GM21367 (cell line): ENCODE data around the gene CELF3.

Experiments used
- ATAC-seq: cut with Tn5 transposase; IDR thresholded peaks from one replicate; pipeline ENCODE4 v1.9.1; 2021; ENCODE audit not compliant: unreplicated experiment

Gene CELF3

GRCh38 chr1:151720974-151721787 is 4.6 kb upstream of the CELF3 start, which contains the start of gene RIIAD1:
RIIAD1 (plus strand) TSS chr1:151721522; CDS start chr1:151721537, 15 bp downstream.
- no peak for ATAC-seq

GRCh38 chr1:151720554-151720953 is 4.0 kb upstream of the CELF3 start:
- ATAC-seq, result no peak

GRCh38 chr1:151720125-151720524 is 3.5 kb upstream of the CELF3 start:
- no peak for ATAC-seq

GRCh38 chr1:151718666-151719065 is 2.1 kb upstream of the CELF3 start:
- no peak for ATAC-seq

- no peak for ATAC-seq
Observed at GRCh38 chr1:151718011-151718431, 1.4 kb upstream of the CELF3 start.

GRCh38 chr1:151716405-151716762 is 219 bp downstream of the CELF3 start:
- ATAC-seq, result no peak

- ATAC-seq, result no peak
Observed at GRCh38 chr1:151715726-151716404, 738 bp downstream of the CELF3 start.

- no peak for ATAC-seq
Observed at GRCh38 chr1:151714820-151715725, 1.5 kb downstream of the CELF3 start.

GRCh38 chr1:151713874-151714273 is 2.7 kb downstream of the CELF3 start:
- ATAC-seq, result no peak

- ATAC-seq, result no peak
Observed at GRCh38 chr1:151713044-151713443, 3.6 kb downstream of the CELF3 start.

- no peak for ATAC-seq
Observed at GRCh38 chr1:151711951-151712350, 4.7 kb downstream of the CELF3 start.

- ATAC-seq, result no peak
Observed at GRCh38 chr1:151711044-151711800, 5.4 kb downstream of the CELF3 start.

GRCh38 chr1:151710187-151710840 is 6.3 kb downstream of the CELF3 start:
- no peak for ATAC-seq

GRCh38 chr1:151708891-151709290 is 7.7 kb downstream of the CELF3 start:
- ATAC-seq, result no peak

- no peak for ATAC-seq
Observed at GRCh38 chr1:151707541-151708065, 9.0 kb downstream of the CELF3 start.

- no peak for ATAC-seq
Observed at GRCh38 chr1:151706464-151707415, 9.9 kb downstream of the CELF3 start.

- ATAC-seq, result no peak
Observed at GRCh38 chr1:151705753-151706463, 10.7 kb downstream of the CELF3 start.

GRCh38 chr1:151705146-151705545 is 11.5 kb downstream of the CELF3 start:
- ATAC-seq, result no peak
